Large intestine (tissue), 3 donors: Measurements from ENCODE around the gene TMEM95. TPM values are rescaled to one million over a fixed set of nuclear protein-coding genes. Genes with fewer than 3 reads are reported as not detected.

Experiments
- DNase-seq, 2 donors: peaks; one replicate each; pipeline versions ENCODE4 v3.0.0 to v3.0.0-alpha.2; 2013
- H3K27ac ChIP-seq: one replicate; pipeline ENCODE4 v1.5.1; 2013; ENCODE audit warnings: low read length
- H3K27me3 ChIP-seq: 2 replicates; pipeline ENCODE4 v1.6.1; 2013; ENCODE audit warnings: low read length; ENCODE audit not compliant: control insufficient read depth, insufficient read depth
- H3K36me3 ChIP-seq: 2 replicates; pipeline ENCODE4 v1.6.1; 2013; ENCODE audit warnings: low read length; ENCODE audit not compliant: control insufficient read depth, insufficient read depth
- H3K4me1 ChIP-seq: one replicate; pipeline ENCODE4 v1.6.1; 2013; ENCODE audit warnings: low read length; ENCODE audit not compliant: control insufficient read depth, insufficient read depth
- H3K4me3 ChIP-seq: one replicate; pipeline ENCODE4 v1.5.1; 2013; ENCODE audit warnings: low read length
- H3K9me3 ChIP-seq: one replicate; pipeline ENCODE4 v1.6.1; 2013; ENCODE audit warnings: mild to moderate bottlenecking, low read depth, low read length, moderate library complexity; ENCODE audit not compliant: control insufficient read depth
- WGBS: methylation state at CpG from one replicate; pipeline ENCODE4 v1.1.5; 2013; ENCODE audit warnings: low lambda C conversion rate; ENCODE audit not compliant: insufficient coverage; 5-methylcytosine and 5-hydroxymethylcytosine counted together
- polyA plus RNA-seq: library from polyadenylated mRNA; unstranded; fragments of 120-200 nt; gene quantifications from one replicate; pipeline ENCODE4 v1.2.1, GENCODE V29; 2013

The TMEM95 gene
- polyA plus RNA-seq, 1 donor = 0.04 TPM

GRCh38 chr17:7405350-7406234 is 50.6 kb downstream of the TMEM95 start:
- WGBS = 13% methylated on average over 3 of the region's 38 CpGs
- H3K27me3 ChIP-seq = peaks cover 50% of the 10 kb centered on the region
- peak in 1 of 2 donors; percentile 19 for DNase-seq
- H3K36me3 ChIP-seq = peaks cover 7% of the 10 kb centered on the region
- H3K4me3 ChIP-seq = peak overlapping the region; percentile 54
- peaks cover 9% of the 10 kb centered on the region for H3K4me1 ChIP-seq
- no peaks in the 10 kb centered on the region for H3K9me3 ChIP-seq
- peak overlapping the region; percentile 68 for H3K27ac ChIP-seq

GRCh38 chr17:7406235-7406825 is 51.4 kb downstream of the TMEM95 start:
- DNase-seq = no peak
- no CpG with 5 or more reads among the region's 12 CpGs for WGBS
- no peaks in the 10 kb centered on the region for H3K9me3 ChIP-seq
- H3K27ac ChIP-seq = no peak overlapping the region
- peaks cover 53% of the 10 kb centered on the region for H3K27me3 ChIP-seq
- H3K36me3 ChIP-seq = peaks cover 7% of the 10 kb centered on the region
- H3K4me1 ChIP-seq = peaks cover 9% of the 10 kb centered on the region
- no peak overlapping the region for H3K4me3 ChIP-seq

Other genes with a start within 250 kb of the TMEM95 start
- 0.40 TPM for gene ASGR2, start 240.3 kb upstream of the TMEM95 start, polyA plus RNA-seq
- gene ASGR1, start 175.8 kb upstream of the TMEM95 start, polyA plus RNA-seq = 5.7 TPM
- 16.7 TPM for gene DLG4, start 135.3 kb upstream of the TMEM95 start, polyA plus RNA-seq
- gene ACADVL, start 135.2 kb upstream of the TMEM95 start, polyA plus RNA-seq = 490 TPM
- gene DVL2, start 120.6 kb upstream of the TMEM95 start, polyA plus RNA-seq = 44.5 TPM
- 45.4 TPM for gene PHF23, start 115.7 kb upstream of the TMEM95 start, polyA plus RNA-seq
- gene GABARAP, start 112.7 kb upstream of the TMEM95 start, polyA plus RNA-seq = 724 TPM
- 124 TPM for gene CTDNEP1, start 103.4 kb upstream of the TMEM95 start, polyA plus RNA-seq
- 45.8 TPM for gene ELP5, start 102.9 kb upstream of the TMEM95 start, polyA plus RNA-seq
- gene CLDN7, start 92.7 kb upstream of the TMEM95 start, polyA plus RNA-seq = 250 TPM
- gene SLC2A4, start 73.4 kb upstream of the TMEM95 start, polyA plus RNA-seq = 1.1 TPM
- gene YBX2, start 60.5 kb upstream of the TMEM95 start, polyA plus RNA-seq = 2.8 TPM
- 263 TPM for gene EIF5A, start 47.5 kb upstream of the TMEM95 start, polyA plus RNA-seq
- gene GPS2, start 39.8 kb upstream of the TMEM95 start, polyA plus RNA-seq = 53.0 TPM
- 28.7 TPM for gene NEURL4, start 25.8 kb upstream of the TMEM95 start, polyA plus RNA-seq
- 12.2 TPM for gene ACAP1, start 18.6 kb upstream of the TMEM95 start, polyA plus RNA-seq
- gene KCTD11, start 3.0 kb upstream of the TMEM95 start, polyA plus RNA-seq = 8.2 TPM
- 7.4 TPM for gene TNK1, start 25.9 kb downstream of the TMEM95 start, polyA plus RNA-seq
- 16.9 TPM for gene PLSCR3, start 39.4 kb downstream of the TMEM95 start, polyA plus RNA-seq
- 187 TPM for gene TMEM256, start 48.9 kb downstream of the TMEM95 start, polyA plus RNA-seq
- 12.9 TPM for gene NLGN2, start 52.7 kb downstream of the TMEM95 start, polyA plus RNA-seq
- not detected for gene SPEM1, start 65.2 kb downstream of the TMEM95 start, polyA plus RNA-seq
- not detected for gene SPEM2, start 70.5 kb downstream of the TMEM95 start, polyA plus RNA-seq
- gene SPEM3, start 73.7 kb downstream of the TMEM95 start, polyA plus RNA-seq = not detected
- 7.5 TPM for gene TMEM102, start 80.3 kb downstream of the TMEM95 start, polyA plus RNA-seq
- gene FGF11, start 84.4 kb downstream of the TMEM95 start, polyA plus RNA-seq = 1.3 TPM
- gene CHRNB1, start 89.9 kb downstream of the TMEM95 start, polyA plus RNA-seq = 7.4 TPM
- gene ZBTB4, start 124.5 kb downstream of the TMEM95 start, polyA plus RNA-seq = 65.6 TPM
- gene SLC35G6, start 126.3 kb downstream of the TMEM95 start, polyA plus RNA-seq = 0.52 TPM
- gene POLR2A, start 129.2 kb downstream of the TMEM95 start, polyA plus RNA-seq = 98.7 TPM
- 32.7 TPM for gene TNFSF12, start 193.9 kb downstream of the TMEM95 start, polyA plus RNA-seq
- gene TNFSF13, start 203.6 kb downstream of the TMEM95 start, polyA plus RNA-seq = 23.4 TPM
- 47.7 TPM for gene SENP3, start 206.8 kb downstream of the TMEM95 start, polyA plus RNA-seq
- 512 TPM for gene CD68, start 224.5 kb downstream of the TMEM95 start, polyA plus RNA-seq
- gene MPDU1, start 228.7 kb downstream of the TMEM95 start, polyA plus RNA-seq = 105 TPM
- 2.0 TPM for gene SOX15, start 234.9 kb downstream of the TMEM95 start, polyA plus RNA-seq